Skeletal muscle tissue (tissue), 4 donors: ENCODE results near the gene MEF2B. TPM values are rescaled to one million over a fixed set of nuclear protein-coding genes. Genes with fewer than 3 reads are reported as not detected.
"Not testable (repeated sequence)": the region's sequence is repeated elsewhere in the genome, so short reads cannot be mapped to it uniquely, and the experiment has no call there.

Source experiments
- H3K27ac ChIP-seq: one replicate; pipeline ENCODE4 v1.7.0; 2013; ENCODE audit warnings: mild to moderate bottlenecking, low read depth, low read length, inconsistent platforms
- H3K27me3 ChIP-seq, 3 donors: one replicate each; pipeline ENCODE4 v1.7.0; 2013; ENCODE audit warnings: low read length in 3 of 3; ENCODE audit not compliant: control insufficient read depth in 3 of 3, insufficient read depth in 3 of 3
- H3K36me3 ChIP-seq, 3 donors: one replicate each; pipeline ENCODE4 v1.7.0; 2013; ENCODE audit warnings: low read length in 3 of 3; ENCODE audit not compliant: control insufficient read depth in 3 of 3, insufficient read depth in 3 of 3
- H3K4me1 ChIP-seq, 3 donors: one replicate each; pipeline ENCODE4 v1.7.0; 2013; ENCODE audit warnings: low read length in 3 of 3, mild to moderate bottlenecking in 3 of 3; ENCODE audit not compliant: control insufficient read depth in 3 of 3, insufficient read depth in 3 of 3
- H3K4me3 ChIP-seq, 3 donors: one replicate each; pipeline ENCODE4 v1.7.0; 2013; ENCODE audit warnings: low read length in 3 of 3
- H3K9ac ChIP-seq, 3 donors: one replicate each; pipeline ENCODE4 v1.7.0; 2013; ENCODE audit warnings: low read length in 3 of 3, mild to moderate bottlenecking in 3 of 3, moderate library complexity in 2 of 3, low read depth in 1 of 3
- H3K9me3 ChIP-seq, 3 donors: one replicate each; pipeline ENCODE4 v1.7.0; 2013; ENCODE audit warnings: low read length in 3 of 3; ENCODE audit not compliant: control insufficient read depth in 3 of 3
- total RNA-seq: library from RNA; depleted of rRNA; stranded (reverse); fragments of >200 nt; gene quantifications from one replicate; pipeline ENCODE4 v1.2.3, GENCODE V29; 2014
- donor health status: Osteomylitis.

MEF2B gene
- total RNA-seq, 1 donor from 2014 or later, result not detected

- H3K27me3 ChIP-seq, H3K9me3 ChIP-seq, H3K27ac ChIP-seq, H3K4me3 ChIP-seq, H3K9ac ChIP-seq: not testable (repeated sequence)
- Histone ChIP-seq H3K4me1 (peaks cover 20 to 28% (median 22%) of the 10 kb centered on the region in 3 donors), H3K36me3 (peaks cover 7 to 14% (median 11%) of the 10 kb centered on the region in 3 donors)
These were observed 3.2 kb upstream of the MEF2B start for GRCh38 chr19:19173243-19173642.

- H3K27me3 ChIP-seq, result no peaks in the 10 kb centered on the region
- no peak overlapping the region for H3K27ac ChIP-seq
- peak overlapping the region in 2 of 3 donors; percentile 22 to 36 for H3K4me3 ChIP-seq
- H3K9me3 ChIP-seq, result no peaks in the 10 kb centered on the region
- H3K4me1 ChIP-seq, result peaks cover 20 to 28% (median 22%) of the 10 kb centered on the region in 3 donors
- H3K36me3 ChIP-seq, result peaks cover 5 to 12% (median 9%) of the 10 kb centered on the region in 3 donors
- H3K9ac ChIP-seq, result peak overlapping the region; percentile 43 to 50 (median 50)
These were observed 1.9 kb upstream of the MEF2B start for GRCh38 chr19:19171821-19172532.

- Histone ChIP-seq H3K9ac (peak overlapping the region in 2 of 3 donors; percentile 50), H3K4me3 (no peak overlapping the region), H3K4me1 (peaks cover 20 to 28% (median 22%) of the 10 kb centered on the region in 3 donors), H3K27ac (no peak overlapping the region), H3K9me3 (no peaks in the 10 kb centered on the region), H3K36me3 (peaks cover 0 to 3% (median 0%) of the 10 kb centered on the region in 3 donors), H3K27me3 (no peaks in the 10 kb centered on the region)
These were observed 1.0 kb upstream of the MEF2B start for GRCh38 chr19:19170873-19171672.

- no peak overlapping the region for H3K27ac ChIP-seq
- peaks cover 0 to 3% (median 0%) of the 10 kb centered on the region in 3 donors for H3K36me3 ChIP-seq
- peaks cover 20 to 28% (median 22%) of the 10 kb centered on the region in 3 donors for H3K4me1 ChIP-seq
- no peaks in the 10 kb centered on the region for H3K27me3 ChIP-seq
- no peaks in the 10 kb centered on the region for H3K9me3 ChIP-seq
- H3K9ac ChIP-seq, result peak overlapping the region in 2 of 3 donors; percentile 22 to 71
- peak overlapping the region; percentile 7 to 71 (median 70) for H3K4me3 ChIP-seq
These were observed 619 bp downstream of the MEF2B start for GRCh38 chr19:19169236-19170052.

GRCh38 chr19:19167612-19168011 lies 2.5 kb downstream of the MEF2B start:
- no peak overlapping the region for H3K27ac ChIP-seq
- H3K27me3 ChIP-seq, result no peaks in the 10 kb centered on the region
- H3K9ac ChIP-seq, result no peak overlapping the region
- H3K9me3 ChIP-seq, result no peaks in the 10 kb centered on the region
- no peak overlapping the region for H3K4me3 ChIP-seq
- peaks cover 20 to 28% (median 22%) of the 10 kb centered on the region in 3 donors for H3K4me1 ChIP-seq
- H3K36me3 ChIP-seq, result peaks cover 0 to 3% (median 0%) of the 10 kb centered on the region in 3 donors

- peaks cover 6 to 10% (median 7%) of the 10 kb centered on the region in 3 donors for H3K4me1 ChIP-seq
- no peaks in the 10 kb centered on the region for H3K9me3 ChIP-seq
- H3K9ac ChIP-seq, result no peak overlapping the region
- H3K27me3 ChIP-seq, result no peaks in the 10 kb centered on the region
- no peak overlapping the region for H3K4me3 ChIP-seq
- H3K36me3 ChIP-seq, result peaks cover 0 to 3% (median 0%) of the 10 kb centered on the region in 3 donors
- no peak overlapping the region for H3K27ac ChIP-seq
These were observed 4.7 kb downstream of the MEF2B start for GRCh38 chr19:19165396-19165795.

- Histone ChIP-seq H3K4me1 (no peaks in the 10 kb centered on the region), H3K9ac (no peak overlapping the region), H3K27me3 (no peaks in the 10 kb centered on the region), H3K4me3 (no peak overlapping the region), H3K36me3 (no peaks in the 10 kb centered on the region), H3K9me3 (no peaks in the 10 kb centered on the region), H3K27ac (no peak overlapping the region)
These were observed 7.6 kb downstream of the MEF2B start for GRCh38 chr19:19162495-19162894.

- Histone ChIP-seq H3K27me3 (no peaks in the 10 kb centered on the region), H3K4me3 (no peak overlapping the region), H3K9ac (no peak overlapping the region), H3K4me1 (no peaks in the 10 kb centered on the region), H3K27ac (no peak overlapping the region), H3K36me3 (no peaks in the 10 kb centered on the region), H3K9me3 (peaks cover 0 to 2% (median 0%) of the 10 kb centered on the region in 3 donors)
These were observed 9.5 kb downstream of the MEF2B start for GRCh38 chr19:19160461-19161035.

GRCh38 chr19:19159534-19159933 lies 10.5 kb downstream of the MEF2B start:
- H3K4me1 ChIP-seq, result no peaks in the 10 kb centered on the region
- no peak overlapping the region for H3K4me3 ChIP-seq
- H3K9ac ChIP-seq, result no peak overlapping the region
- no peak overlapping the region for H3K27ac ChIP-seq
- no peaks in the 10 kb centered on the region for H3K27me3 ChIP-seq
- no peaks in the 10 kb centered on the region for H3K36me3 ChIP-seq
- peaks cover 0 to 2% (median 0%) of the 10 kb centered on the region in 3 donors for H3K9me3 ChIP-seq
